CD4-positive, alpha-beta T cell treated with Interleukin-1 beta for 1 hour (primary cell): ENCODE data around the gene CCR6.
"Not testable (repeated sequence)": the region's sequence is repeated elsewhere in the genome, so short reads cannot be mapped to it uniquely, and the experiment has no call there.

ENCODE experiments used
- DNase-seq, 2 donors: peaks; one replicate each; pipeline ENCODE4 v3.0.0-alpha.2; 2020 to 2022

CCR6 gene

GRCh38 chr6:167178896-167179655, 56.2 kb downstream of the CCR6 start:
- not testable (repeated sequence) for DNase-seq

DNA sequence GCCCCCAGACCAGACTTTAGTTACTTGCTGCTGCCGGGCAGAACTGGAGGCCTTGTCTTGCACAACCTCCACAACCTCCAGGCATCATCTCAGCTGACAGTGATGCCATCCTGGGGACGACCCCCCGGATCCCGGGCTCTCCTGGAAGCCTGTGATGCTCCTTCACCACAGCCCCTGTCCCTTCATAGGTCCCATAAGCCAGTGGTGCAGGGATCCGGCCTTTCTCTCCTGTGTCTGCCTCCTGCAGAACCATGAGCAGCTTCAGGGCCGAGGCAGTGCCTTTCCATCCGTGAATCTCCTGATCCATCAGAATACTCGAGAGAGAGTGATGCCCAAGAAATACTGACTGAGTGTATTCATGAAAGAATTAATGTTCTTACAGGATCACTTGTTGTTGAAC, 57.2 kb downstream of the CCR6 start:
- DNase-seq, result not testable (repeated sequence)

DNA sequence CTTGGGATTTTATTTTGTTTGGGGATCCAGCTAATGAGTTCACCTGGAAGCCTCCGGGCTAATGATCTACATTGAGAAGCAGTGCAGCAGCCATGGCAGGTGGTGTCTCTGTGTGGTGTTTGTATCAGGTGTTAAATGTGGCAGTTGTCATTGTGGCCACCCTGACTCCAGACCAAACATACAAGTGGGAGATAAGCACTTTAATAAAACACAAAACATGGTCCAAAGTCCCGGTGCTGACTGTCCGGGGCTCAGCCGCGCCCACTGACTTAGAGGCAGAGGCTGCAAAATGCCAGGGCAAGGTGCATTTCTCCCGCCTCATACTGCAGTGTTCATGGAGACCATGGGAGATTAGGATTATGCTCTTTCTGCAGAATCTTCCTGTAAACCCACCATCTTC, 58.5 kb downstream of the CCR6 start:
- not testable (repeated sequence) for DNase-seq

- not testable (repeated sequence) for DNase-seq
Measured at GRCh38 chr6:167182913-167183314, 60.0 kb downstream of the CCR6 start.

- not testable (repeated sequence) for DNase-seq
Measured at GRCh38 chr6:167185101-167185500, 62.2 kb downstream of the CCR6 start.

- DNase-seq, result not testable (repeated sequence)
Measured at GRCh38 chr6:167187275-167187674, 64.4 kb downstream of the CCR6 start.
